Activated CD8-positive, alpha-beta T cell treated with anti-CD3 and anti-CD28 coated beads for 36 hours (primary cell): Measurements from ENCODE around the gene TTC33. TPM values are rescaled to one million over a fixed set of nuclear protein-coding genes. Genes with fewer than 3 reads are reported as not detected.
A peak's percentile ranks its signal among the peaks of the same experiment; 100 is the strongest.

Source experiments
- ATAC-seq: fragments of 200-7000 bp; cut with Tn5 transposase; one replicate; pipeline ENCODE4 v1.10.0; 2021; ENCODE audit warnings: mild to moderate bottlenecking, moderate library complexity
- CTCF ChIA-PET: fragments of 350-600 bp; sonication (Branson Sonifier 250); formaldehyde crosslinking; loops from one replicate; lab custom pipeline; 2021; ENCODE audit warnings: antibody characterized with exemption; lab: Charles Lee
- POLR2A ChIA-PET: fragments of 350-600 bp; sonication (Branson Sonifier 250); formaldehyde crosslinking; loops from one replicate; lab custom pipeline; 2021; ENCODE audit warnings: antibody characterized with exemption; lab: Charles Lee
- DNase-seq: peaks from one replicate; pipeline ENCODE4 v3.0.0-alpha.2; 2020
- H3K27ac Mint-ChIP-seq: one replicate; pipeline ENCODE4 v1.8.0; 2021; ENCODE audit warnings: mild to moderate bottlenecking, mixed read lengths
- H3K27me3 Mint-ChIP-seq: one replicate; pipeline ENCODE4 v1.8.0; 2021; ENCODE audit warnings: mixed read lengths
- H3K36me3 Mint-ChIP-seq: one replicate; pipeline ENCODE4 v1.8.0; 2021; ENCODE audit warnings: low read depth, mixed read lengths
- H3K4me1 Mint-ChIP-seq: one replicate; pipeline ENCODE4 v1.8.0; 2021; ENCODE audit warnings: low read depth, mixed read lengths
- H3K4me3 Mint-ChIP-seq: one replicate; pipeline ENCODE4 v1.8.0; 2021; ENCODE audit warnings: mild to moderate bottlenecking, moderate library complexity, mixed read lengths
- H3K9me3 Mint-ChIP-seq: one replicate; pipeline ENCODE4 v1.8.0; 2021; ENCODE audit warnings: mixed read lengths
- intact Hi-C: fragments of 100-400 bp; cut with micrococcal nuclease; formaldehyde crosslinking; loops from one replicate; pipeline ENCODE4 v1.10.0; 2022
- total RNA-seq, 2 experiments: library from RNA; stranded (reverse); gene quantifications; one replicate each; pipeline ENCODE4 v1.2.3, GENCODE V29; 2021
- TF ChIP-seq, protein P1 (sequence below): fragments of 200-600 bp; IDR thresholded peaks from one replicate; pipeline ENCODE4 v1.8.0; 2022; ENCODE audit warnings: antibody characterized with exemption, mild to moderate bottlenecking

The TTC33 gene
- total RNA-seq, 2 experiments from 2014 or later, result 21.4 to 21.5 TPM

DNA sequence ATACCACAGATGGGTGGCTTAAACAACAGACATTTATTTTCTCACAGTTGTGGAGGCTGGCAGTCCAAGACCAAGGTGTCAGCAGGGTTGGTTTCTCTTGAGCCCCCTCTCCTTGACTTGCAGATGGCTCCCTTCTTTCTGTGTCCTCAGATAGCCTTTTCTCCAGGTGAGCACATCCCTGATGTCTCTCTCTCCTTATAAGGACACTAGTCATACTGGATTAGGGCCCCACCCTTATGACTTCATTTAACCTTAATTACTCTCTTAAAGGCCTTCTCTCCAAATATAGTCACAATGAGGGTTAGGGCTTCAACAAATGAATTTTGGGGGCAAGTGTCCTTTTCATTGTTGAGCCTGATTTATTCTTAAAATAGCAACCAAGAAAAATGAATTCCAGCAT, 61.3 kb downstream of the TTC33 start:
- ChIA-PET CTCF (no interaction called here), POLR2A (no interaction called here)
- DNase-seq (no peak), ATAC-seq (peak; percentile 5)
- H3K27me3 Mint-ChIP-seq, result no peaks in the 10 kb centered on the region
- H3K9me3 Mint-ChIP-seq, result no peaks in the 10 kb centered on the region
- TF ChIP-seq, protein P1, sequence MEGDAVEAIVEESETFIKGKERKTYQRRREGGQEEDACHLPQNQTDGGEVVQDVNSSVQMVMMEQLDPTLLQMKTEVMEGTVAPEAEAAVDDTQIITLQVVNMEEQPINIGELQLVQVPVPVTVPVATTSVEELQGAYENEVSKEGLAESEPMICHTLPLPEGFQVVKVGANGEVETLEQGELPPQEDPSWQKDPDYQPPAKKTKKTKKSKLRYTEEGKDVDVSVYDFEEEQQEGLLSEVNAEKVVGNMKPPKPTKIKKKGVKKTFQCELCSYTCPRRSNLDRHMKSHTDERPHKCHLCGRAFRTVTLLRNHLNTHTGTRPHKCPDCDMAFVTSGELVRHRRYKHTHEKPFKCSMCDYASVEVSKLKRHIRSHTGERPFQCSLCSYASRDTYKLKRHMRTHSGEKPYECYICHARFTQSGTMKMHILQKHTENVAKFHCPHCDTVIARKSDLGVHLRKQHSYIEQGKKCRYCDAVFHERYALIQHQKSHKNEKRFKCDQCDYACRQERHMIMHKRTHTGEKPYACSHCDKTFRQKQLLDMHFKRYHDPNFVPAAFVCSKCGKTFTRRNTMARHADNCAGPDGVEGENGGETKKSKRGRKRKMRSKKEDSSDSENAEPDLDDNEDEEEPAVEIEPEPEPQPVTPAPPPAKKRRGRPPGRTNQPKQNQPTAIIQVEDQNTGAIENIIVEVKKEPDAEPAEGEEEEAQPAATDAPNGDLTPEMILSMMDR, result no peak
- intact Hi-C loops, result no loop called here
- H3K27ac Mint-ChIP-seq, result no peak overlapping the region
- H3K4me1 Mint-ChIP-seq, result peaks cover 26% of the 10 kb centered on the region
- no peak overlapping the region for H3K4me3 Mint-ChIP-seq
- peaks cover 74% of the 10 kb centered on the region for H3K36me3 Mint-ChIP-seq

- ChIA-PET POLR2A (interaction anchor here (0.9 to 1.2 kb wide), 4 partner anchors 10 to 44 kb away, joined by 3 read pairs; no protein-coding TSS in a partner anchor), CTCF (no interaction called here)
- ATAC-seq (no peak), DNase-seq (no peak)
- H3K9me3 Mint-ChIP-seq, result no peaks in the 10 kb centered on the region
- no peaks in the 10 kb centered on the region for H3K27me3 Mint-ChIP-seq
- H3K4me3 Mint-ChIP-seq, result peak overlapping the region; percentile 9
- H3K4me1 Mint-ChIP-seq, result peaks cover 48% of the 10 kb centered on the region
- H3K36me3 Mint-ChIP-seq, result peaks cover 85% of the 10 kb centered on the region
- TF ChIP-seq, protein P1, result no peak
- intact Hi-C loops, result no loop called here
- H3K27ac Mint-ChIP-seq, result peak overlapping the region; percentile 51
Measured at GRCh38 chr5:40691894-40692293, 63.9 kb downstream of the TTC33 start.

GRCh38 chr5:40690267-40690666, 65.5 kb downstream of the TTC33 start:
- ChIA-PET CTCF (interaction anchor here (0.6 to 1.8 kb wide), 4 partner anchors 13 to 741 kb away, joined by 3 to 8 read pairs (median 3); no protein-coding TSS in a partner anchor), POLR2A (interaction anchor here (1.0 to 2.5 kb wide), 4 partner anchors 10 to 201 kb away, joined by 3 to 14 read pairs (median 3); partner anchors contain the start of gene PTGER4)
- Mint-ChIP-seq H3K9me3 (no peaks in the 10 kb centered on the region), H3K27ac (peak overlapping the region; percentile 77), H3K36me3 (peaks cover 87% of the 10 kb centered on the region), H3K4me3 (peak overlapping the region; percentile 40), H3K4me1 (peaks cover 60% of the 10 kb centered on the region), H3K27me3 (no peaks in the 10 kb centered on the region)
- intact Hi-C loops, result no loop called here
- DNase-seq, result no peak
- TF ChIP-seq, protein P1, result no peak
- ATAC-seq, result no peak

DNA sequence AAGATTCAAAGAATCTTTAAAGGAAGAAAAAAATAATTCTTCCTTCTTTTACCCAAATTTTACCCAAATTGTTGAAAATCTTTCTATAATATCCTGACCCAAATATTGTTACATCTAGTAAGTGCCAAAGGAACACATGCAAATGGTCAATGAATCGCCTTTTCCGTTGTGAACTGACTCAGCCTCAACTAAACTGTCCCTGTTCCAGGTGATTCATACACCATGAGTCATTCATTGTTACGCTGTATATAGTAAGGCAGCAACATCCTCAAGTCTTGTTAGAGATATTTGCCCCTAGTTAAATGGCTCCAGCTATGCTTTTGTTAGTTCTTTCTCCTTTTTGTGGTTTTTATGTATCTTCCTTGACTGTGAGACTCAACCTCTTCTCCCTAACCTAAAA, 66.3 kb downstream of the TTC33 start:
- H3K4me1 Mint-ChIP-seq, result peaks cover 62% of the 10 kb centered on the region
- TF ChIP-seq, protein P1, result no peak
- peak overlapping the region; percentile 88 for H3K27ac Mint-ChIP-seq
- no peaks in the 10 kb centered on the region for H3K9me3 Mint-ChIP-seq
- no peaks in the 10 kb centered on the region for H3K27me3 Mint-ChIP-seq
- DNase-seq, result peak; percentile 82
- intact Hi-C loops, result loop anchor here (2.0 to 10.0 kb wide), 9 partner anchors 48 to 1485 kb away; no protein-coding TSS in a partner anchor
- peak; percentile 71 for ATAC-seq
- H3K4me3 Mint-ChIP-seq, result peak overlapping the region; percentile 54
- CTCF ChIA-PET, result interaction anchor here (0.9 to 1.6 kb wide), 11 partner anchors 9 to 757 kb away, joined by 3 to 7 read pairs (median 4); partner anchors contain the start of gene PTGER4
- POLR2A ChIA-PET, result interaction anchor here (0.7 to 2.5 kb wide), 6 partner anchors 10 to 1493 kb away, joined by 3 to 14 read pairs (median 3); partner anchors contain the start of gene PTGER4
- peaks cover 87% of the 10 kb centered on the region for H3K36me3 Mint-ChIP-seq

GRCh38 chr5:40688996-40689395, 66.8 kb downstream of the TTC33 start:
- Mint-ChIP-seq H3K4me1 (peaks cover 62% of the 10 kb centered on the region), H3K27ac (peak overlapping the region; percentile 88), H3K9me3 (no peaks in the 10 kb centered on the region), H3K4me3 (peak overlapping the region; percentile 99), H3K36me3 (peaks cover 87% of the 10 kb centered on the region), H3K27me3 (no peaks in the 10 kb centered on the region)
- CTCF ChIA-PET, result interaction anchor here (0.9 to 1.6 kb wide), 11 partner anchors 9 to 757 kb away, joined by 3 to 7 read pairs (median 5); partner anchors contain the start of gene PTGER4
- intact Hi-C loops, result loop anchor here (2.0 to 10.0 kb wide), 9 partner anchors 48 to 1484 kb away; no protein-coding TSS in a partner anchor
- DNase-seq (no peak), ATAC-seq (no peak)
- POLR2A ChIA-PET, result interaction anchor here (0.7 to 2.5 kb wide), 6 partner anchors 9 to 1493 kb away, joined by 3 to 14 read pairs (median 3); partner anchors contain the start of gene PTGER4
- TF ChIP-seq, protein P1, result no peak
